Left forelimb (tissue), 1 donor: ENCODE measurements around the gene ANKS1B.
"Not testable (repeated sequence)": the region's sequence is repeated elsewhere in the genome, so short reads cannot be mapped to it uniquely, and the experiment has no call there.

Experiments used
- DNase-seq: peaks from one replicate; pipeline ENCODE4 v3.0.0-alpha.2; 2018; ENCODE audit warnings: low spot score

ANKS1B gene

GRCh38 chr12:99056186-99056585 lies 928.5 kb downstream of the ANKS1B start:
- no peak for DNase-seq

GRCh38 chr12:99055299-99055698 lies 929.4 kb downstream of the ANKS1B start:
- DNase-seq: no peak

DNA sequence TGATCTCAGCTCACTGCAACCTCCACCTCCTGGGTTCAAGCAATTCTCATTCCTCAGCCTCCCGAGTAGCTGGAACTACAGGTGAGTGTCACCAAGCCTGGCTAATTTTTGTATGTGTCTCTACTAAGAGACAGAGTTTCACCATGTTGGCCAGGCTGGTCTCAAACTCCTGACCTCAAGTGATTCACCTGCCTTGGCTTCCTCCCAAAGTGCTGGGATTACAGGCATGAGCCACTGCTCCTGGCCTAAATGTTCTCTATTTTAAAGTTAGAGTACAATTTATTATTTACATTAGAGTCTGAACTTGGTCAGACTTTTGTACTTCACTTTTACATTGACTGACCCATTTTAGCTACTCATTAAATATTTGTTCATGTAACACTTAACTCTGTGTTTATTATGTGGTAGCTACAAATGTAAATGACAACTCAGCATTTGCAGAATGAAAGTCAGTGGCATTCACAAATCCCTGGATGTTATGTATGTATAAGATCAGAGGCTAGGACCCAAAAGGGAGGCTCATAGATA lies 930.1 kb downstream of the ANKS1B start:
- DNase-seq: no peak

GRCh38 chr12:99053616-99054362 lies 930.9 kb downstream of the ANKS1B start:
- DNase-seq: no peak

DNA sequence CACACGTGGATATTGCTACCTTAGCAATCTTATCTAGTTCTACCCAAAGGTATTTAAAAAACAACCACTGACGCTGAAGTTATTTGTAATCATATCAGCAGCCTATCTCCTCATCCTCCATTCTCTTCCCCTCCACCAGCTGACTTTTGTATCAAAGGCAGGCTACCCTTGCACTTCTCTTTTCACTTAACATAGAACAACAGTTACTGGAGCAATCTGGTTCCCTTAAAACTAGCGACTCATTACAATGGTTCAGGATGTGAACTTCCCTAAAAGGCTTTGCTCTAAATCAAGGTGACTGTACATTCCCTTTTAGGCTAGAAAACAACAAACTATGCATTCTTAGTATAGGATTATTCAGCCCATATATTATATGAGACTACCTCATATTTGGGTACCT lies 935.0 kb downstream of the ANKS1B start:
- no peak for DNase-seq

DNA sequence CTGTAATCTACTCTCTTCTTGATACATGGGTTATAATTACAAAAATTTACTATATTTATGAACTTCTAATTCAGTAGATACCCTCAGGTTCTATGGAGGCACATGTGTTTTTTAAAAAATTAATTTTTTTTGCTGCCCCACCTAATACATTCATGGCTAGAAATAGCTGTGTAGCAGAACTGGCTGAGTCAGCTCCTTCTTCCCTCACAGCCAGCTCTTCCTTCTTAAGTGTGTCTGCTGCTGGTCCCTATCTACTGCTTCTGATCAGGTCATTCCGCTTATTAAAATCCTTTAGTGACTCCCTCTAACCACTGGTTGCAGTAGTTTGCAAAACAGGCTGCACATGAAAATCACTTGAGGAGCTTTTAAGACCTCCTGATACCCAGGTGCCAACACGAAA lies 939.6 kb downstream of the ANKS1B start:
- DNase-seq: no peak

- no peak for DNase-seq
Measured at GRCh38 chr12:99043319-99043914, 941.3 kb downstream of the ANKS1B start.

- DNase-seq: no peak
Measured at GRCh38 chr12:99042226-99042625, 942.5 kb downstream of the ANKS1B start.

DNA sequence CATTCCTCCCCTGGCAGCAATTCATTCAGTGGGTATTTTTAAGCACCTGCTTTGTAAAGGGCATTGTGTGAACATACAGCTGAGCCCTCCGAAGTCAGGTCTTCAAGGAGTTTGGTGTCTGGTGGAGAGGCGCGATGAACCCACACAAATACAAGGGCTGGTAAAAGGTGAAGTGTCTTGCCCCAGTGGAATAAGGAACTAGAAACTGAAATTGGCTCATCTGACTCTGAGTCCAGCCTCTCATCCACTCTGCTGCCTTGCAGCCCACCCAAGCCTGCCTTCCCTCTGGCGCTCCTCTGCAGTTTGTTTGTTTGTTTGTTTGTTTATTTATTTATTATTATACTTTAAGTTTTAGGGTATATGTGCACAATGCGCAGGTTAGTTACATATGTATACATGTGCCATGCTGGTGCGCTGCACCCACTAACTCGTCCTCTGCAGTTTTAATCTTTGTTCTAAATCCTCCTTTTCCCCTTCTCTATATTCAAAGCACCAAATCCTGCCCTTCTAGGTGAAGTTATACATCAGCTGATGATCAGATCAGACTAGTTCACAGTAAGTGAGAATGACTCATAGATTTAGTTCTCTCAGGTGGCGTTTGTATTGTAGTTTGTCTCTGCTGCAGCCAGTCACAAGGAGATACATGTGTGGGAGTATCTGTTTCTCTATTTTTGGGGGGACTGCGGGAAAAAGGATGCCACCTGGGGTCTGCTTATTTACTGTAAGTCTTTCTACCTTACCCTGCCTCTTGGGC lies 945.2 kb downstream of the ANKS1B start:
- no peak for DNase-seq

GRCh38 chr12:99036566-99036965 lies 948.2 kb downstream of the ANKS1B start:
- DNase-seq: no peak

DNA sequence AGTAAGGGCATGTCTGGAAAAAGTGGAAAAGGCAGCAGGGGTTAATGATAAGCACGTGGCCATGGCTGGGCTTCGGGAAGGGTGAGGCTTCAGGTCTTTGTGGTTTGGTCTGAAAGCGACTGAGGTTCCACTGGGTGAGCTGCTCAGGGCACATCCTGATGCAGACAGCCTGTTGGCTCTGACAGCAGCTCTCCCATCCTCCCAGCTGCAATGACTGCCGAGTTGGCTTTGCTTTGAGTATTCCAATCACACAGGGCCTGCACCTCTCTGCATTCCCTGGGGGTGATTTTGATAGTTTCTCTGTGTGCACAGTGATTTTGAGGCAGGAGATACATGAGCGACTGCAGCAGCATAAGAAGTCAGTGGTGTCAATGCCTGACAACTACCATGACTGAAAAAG lies 948.9 kb downstream of the ANKS1B start:
- no peak for DNase-seq

DNA sequence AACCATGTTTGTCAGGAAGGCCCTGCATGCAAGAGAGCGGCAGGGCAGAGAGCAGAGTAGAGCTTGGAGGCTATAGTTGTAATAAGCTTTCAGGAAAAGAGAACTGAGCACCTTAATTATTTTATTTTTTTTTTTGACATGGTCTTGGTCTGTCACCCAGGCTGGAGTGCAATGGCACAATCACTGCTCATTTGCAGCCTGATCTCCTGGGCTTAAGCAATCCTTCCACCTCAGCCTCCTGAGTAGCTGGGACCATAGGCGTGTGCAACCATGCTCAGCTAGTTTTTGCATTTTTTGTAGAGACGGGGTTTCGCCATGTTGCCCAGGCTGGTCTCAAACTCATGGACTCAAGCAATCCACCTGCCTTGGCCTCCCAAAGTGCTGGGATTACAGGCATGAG lies 950.5 kb downstream of the ANKS1B start:
- not testable (repeated sequence) for DNase-seq

DNA sequence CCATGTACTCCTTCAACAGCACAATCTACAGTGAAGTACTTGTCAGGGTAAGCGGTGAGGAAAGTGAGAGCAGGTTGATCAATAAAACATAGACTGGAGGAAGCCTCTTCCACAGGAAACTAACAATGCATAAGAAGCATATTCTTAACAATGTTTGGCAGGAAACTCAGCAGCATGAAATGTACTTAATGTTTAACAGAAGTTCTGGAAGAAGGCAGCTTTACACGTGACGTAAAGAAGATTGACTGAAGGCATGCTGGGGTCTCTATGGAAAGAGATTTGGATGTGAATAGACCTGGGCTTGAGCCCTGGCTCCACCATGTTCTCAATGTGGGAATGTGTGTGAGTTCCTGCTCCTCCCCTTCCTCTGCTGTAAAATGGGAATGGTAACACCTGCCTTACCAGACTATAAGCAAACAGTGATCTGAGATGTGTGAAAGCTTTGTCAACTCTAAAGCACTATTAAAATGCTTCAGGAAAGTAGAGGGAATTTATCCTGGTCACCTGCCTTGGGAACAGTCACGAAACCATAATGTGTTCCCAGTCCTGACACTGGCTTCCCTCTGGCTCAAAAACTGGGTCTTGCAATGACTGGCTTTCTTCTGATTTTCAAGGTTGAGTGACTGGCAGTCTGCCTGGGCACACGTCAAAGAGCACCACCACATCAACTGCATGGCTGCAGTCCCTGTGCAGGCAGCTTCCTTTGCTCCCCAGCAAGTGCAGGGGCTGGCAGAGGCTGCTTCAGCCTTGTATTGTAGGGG lies 955.0 kb downstream of the ANKS1B start:
- no peak for DNase-seq

DNA sequence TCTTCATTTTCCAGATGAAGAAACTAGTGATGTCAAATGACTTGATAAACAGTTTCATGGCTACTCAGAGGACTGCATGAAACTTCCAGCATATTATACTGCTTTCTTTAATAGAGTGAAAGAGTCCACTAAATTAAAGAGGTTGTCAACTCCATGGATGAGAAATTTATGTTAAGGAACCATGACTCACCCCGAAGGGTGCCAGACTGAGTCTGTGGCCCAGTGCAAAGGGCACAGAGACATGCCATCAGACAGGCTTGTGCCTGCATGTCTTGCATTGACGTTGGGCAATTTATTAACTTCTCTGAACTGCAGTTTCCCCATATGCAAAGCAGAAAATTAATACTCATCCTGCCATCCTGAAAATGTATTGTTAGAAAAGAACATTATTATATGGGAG lies 957.3 kb downstream of the ANKS1B start:
- no peak for DNase-seq

GRCh38 chr12:99027055-99027393 lies 957.7 kb downstream of the ANKS1B start:
- no peak for DNase-seq

GRCh38 chr12:99026332-99027054 lies 958.2 kb downstream of the ANKS1B start:
- no peak for DNase-seq

DNA sequence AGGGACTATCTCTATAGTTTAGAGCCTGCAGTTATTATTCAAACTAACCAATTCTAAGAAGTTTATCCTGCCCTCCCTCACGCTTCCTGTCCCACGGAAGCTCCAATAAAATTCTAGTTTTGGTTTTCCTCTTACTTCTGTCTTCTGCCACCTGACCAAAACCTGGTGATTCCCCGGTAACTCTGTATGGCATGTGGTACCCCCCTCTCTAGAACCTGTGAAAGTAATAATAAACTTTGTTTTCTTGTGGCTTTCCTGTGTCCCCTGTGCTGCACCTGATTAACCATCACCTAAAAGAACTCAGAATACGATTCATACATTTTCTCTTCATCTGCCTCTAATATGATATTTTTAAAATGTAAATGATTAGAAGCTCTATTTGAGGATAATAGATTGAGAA lies 959.9 kb downstream of the ANKS1B start:
- DNase-seq: no peak

- no peak for DNase-seq
Measured at GRCh38 chr12:99024191-99024590, 960.5 kb downstream of the ANKS1B start.

- no peak for DNase-seq
Measured at GRCh38 chr12:99020871-99021270, 963.9 kb downstream of the ANKS1B start.

DNA sequence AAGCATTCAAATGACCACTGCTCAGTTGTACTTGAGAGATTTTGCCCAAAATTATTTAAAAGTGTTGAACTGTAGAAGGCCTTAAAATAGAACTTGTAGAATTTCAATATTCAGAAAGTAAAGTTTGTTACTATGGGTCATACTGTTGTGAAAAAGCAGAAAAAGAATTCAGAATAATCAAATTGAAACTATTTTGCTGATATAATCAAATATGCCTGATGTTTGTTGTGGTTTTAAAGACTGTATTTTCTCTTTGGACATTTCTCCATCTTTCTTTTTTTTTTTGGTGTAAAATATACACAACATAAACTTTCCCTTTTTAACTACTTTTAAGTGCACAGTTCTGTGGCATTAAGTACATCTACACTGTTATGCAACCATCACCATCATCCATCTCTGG lies 964.9 kb downstream of the ANKS1B start:
- no peak for DNase-seq

GRCh38 chr12:99017971-99018370 lies 966.8 kb downstream of the ANKS1B start:
- DNase-seq: no peak
